ENCODE results near the gene MATN4. TPM values are rescaled to one million over a fixed set of nuclear protein-coding genes. Genes with fewer than 3 reads are reported as not detected.

The MATN4 gene
- total and polyA plus RNA-seq, 2 of the 13 experiments (the other 11 are each of a cell fraction or from before 2014, with no cell fraction given): not detected

DNA sequence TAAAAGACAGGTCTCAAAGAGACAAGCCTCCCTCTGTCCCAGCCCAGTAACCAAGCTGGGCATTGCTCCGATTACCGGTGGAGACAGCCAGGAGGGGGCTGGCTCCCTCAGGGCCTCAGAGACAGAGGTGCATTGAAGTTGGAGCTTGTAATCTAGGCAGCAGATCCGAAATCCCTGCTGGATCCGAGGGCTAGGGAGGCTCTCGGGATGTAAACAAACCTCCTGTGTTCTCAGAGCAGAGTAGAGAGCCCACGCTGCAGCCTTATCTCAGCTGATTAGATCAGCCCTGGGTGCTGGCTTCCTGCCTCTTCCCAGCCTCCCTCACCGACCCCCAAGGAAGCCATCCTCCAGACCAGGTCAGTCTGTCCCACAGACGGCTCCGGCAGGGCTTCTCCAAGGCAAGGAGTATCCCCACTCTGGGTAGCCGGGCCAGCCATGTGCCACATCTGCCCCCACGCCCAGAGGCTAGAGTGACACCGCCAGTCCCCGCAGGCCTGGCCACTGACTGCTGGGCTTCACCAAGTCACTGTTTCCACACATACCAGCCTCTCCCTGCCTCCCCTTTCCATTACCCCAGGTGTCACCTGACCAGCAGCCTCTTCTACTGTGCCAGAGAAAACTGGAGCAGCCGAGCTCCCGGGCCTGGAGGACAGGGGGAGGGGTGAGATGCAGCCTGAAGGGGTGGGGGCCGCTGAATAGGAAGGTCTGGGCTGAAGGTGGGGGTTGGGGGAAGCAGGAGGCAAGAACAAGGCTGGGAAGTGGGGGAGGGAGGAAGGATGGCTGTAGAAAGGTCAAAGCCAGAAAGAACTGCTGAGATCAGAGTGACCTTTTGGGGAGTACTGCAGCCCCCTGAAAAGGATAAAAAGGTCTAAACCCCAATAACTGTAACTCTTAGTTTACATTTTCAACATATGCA, 34.1 kb upstream of the MATN4 start (continued):
- peak; percentile 45; the same call in 1 of the 2 replicates for TF ChIP-seq ZNF776 (CRISPR knock-in tag; IDR thresholded peaks at IDR 0.05)
- TF ChIP-seq NONO (IDR thresholded peaks at IDR 0.05): no peak
- peak; percentile 60 for TF ChIP-seq NONO (CRISPR knock-in tag; conservative IDR thresholded peaks at IDR 0.05)
- peak; percentile 64; the same call in 1 of the 2 replicates for TF ChIP-seq SPEN (CRISPR knock-in tag; IDR thresholded peaks at IDR 0.05; ENCODE audit: low read depth)
- TF ChIP-seq, protein P1, sequence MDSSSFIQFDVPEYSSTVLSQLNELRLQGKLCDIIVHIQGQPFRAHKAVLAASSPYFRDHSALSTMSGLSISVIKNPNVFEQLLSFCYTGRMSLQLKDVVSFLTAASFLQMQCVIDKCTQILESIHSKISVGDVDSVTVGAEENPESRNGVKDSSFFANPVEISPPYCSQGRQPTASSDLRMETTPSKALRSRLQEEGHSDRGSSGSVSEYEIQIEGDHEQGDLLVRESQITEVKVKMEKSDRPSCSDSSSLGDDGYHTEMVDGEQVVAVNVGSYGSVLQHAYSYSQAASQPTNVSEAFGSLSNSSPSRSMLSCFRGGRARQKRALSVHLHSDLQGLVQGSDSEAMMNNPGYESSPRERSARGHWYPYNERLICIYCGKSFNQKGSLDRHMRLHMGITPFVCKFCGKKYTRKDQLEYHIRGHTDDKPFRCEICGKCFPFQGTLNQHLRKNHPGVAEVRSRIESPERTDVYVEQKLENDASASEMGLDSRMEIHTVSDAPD (CRISPR knock-in tag; IDR thresholded peaks at IDR 0.05): peak; percentile 60; the same call in 1 of the 2 replicates
- peak; percentile 55; the same call in 1 of the 2 replicates for TF ChIP-seq ZNF564 (CRISPR knock-in tag; IDR thresholded peaks at IDR 0.05)
- no peak for TF ChIP-seq ISX (CRISPR knock-in tag; conservative IDR thresholded peaks at IDR 0.05)
- peak; percentile 68; the same call in 1 of the 2 replicates for TF ChIP-seq ZNF766 (CRISPR knock-in tag; IDR thresholded peaks at IDR 0.05; ENCODE audit: borderline replicate concordance)
- peak; percentile 64 for TF ChIP-seq BHLHE40 (IDR thresholded peaks at IDR 0.05; ENCODE audit: low read length)
- TF ChIP-seq YEATS4 (CRISPR knock-in tag; IDR thresholded peaks at IDR 0.05; ENCODE audit: borderline replicate concordance): no peak
- TF ChIP-seq ZNF790 (CRISPR knock-in tag; IDR thresholded peaks at IDR 0.05; ENCODE audit: borderline replicate concordance): peak; percentile 24; the same call in 1 of the 2 replicates
- TF ChIP-seq, protein P2, sequence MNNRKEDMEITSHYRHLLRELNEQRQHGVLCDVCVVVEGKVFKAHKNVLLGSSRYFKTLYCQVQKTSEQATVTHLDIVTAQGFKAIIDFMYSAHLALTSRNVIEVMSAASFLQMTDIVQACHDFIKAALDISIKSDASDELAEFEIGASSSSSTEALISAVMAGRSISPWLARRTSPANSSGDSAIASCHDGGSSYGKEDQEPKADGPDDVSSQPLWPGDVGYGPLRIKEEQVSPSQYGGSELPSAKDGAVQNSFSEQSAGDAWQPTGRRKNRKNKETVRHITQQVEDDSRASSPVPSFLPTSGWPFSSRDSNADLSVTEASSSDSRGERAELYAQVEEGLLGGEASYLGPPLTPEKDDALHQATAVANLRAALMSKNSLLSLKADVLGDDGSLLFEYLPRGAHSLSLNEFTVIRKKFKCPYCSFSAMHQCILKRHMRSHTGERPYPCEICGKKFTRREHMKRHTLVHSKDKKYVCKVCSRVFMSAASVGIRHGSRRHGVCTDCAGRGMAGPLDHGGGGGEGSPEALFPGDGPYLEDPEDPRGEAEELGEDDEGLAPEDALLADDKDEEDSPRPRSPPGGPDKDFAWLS (CRISPR knock-in tag; IDR thresholded peaks at IDR 0.05; ENCODE audit: borderline replicate concordance): 0 out of 2 replicates have a peak, but pooled peaks have one; percentile 81
- 0 out of 2 replicates have a peak, but pooled peaks have one; percentile 44 for TF ChIP-seq ZMYM2 (CRISPR knock-in tag; IDR thresholded peaks at IDR 0.05)
- TF ChIP-seq KLF12 (CRISPR knock-in tag; IDR thresholded peaks at IDR 0.05; ENCODE audit: borderline replicate concordance): peak; percentile 84
- TF ChIP-seq ZNF777 (CRISPR knock-in tag; IDR thresholded peaks at IDR 0.05): peak; percentile 52; the same call in 1 of the 2 replicates
- 0 out of 2 replicates have a peak, but pooled peaks have one; percentile 23 for TF ChIP-seq KMT2A (CRISPR knock-in tag; IDR thresholded peaks at IDR 0.05)
- TF ChIP-seq ZBTB38 (CRISPR knock-in tag; IDR thresholded peaks at IDR 0.05): peak; percentile 57; the same call in 1 of the 2 replicates
- peak; percentile 95 for TF ChIP-seq ZNF629 (CRISPR knock-in tag; conservative IDR thresholded peaks at IDR 0.05)
- peak; percentile 38; the same call in 1 of the 2 replicates for TF ChIP-seq ZMYM3 (CRISPR knock-in tag; IDR thresholded peaks at IDR 0.05)
- TF ChIP-seq, protein P3, sequence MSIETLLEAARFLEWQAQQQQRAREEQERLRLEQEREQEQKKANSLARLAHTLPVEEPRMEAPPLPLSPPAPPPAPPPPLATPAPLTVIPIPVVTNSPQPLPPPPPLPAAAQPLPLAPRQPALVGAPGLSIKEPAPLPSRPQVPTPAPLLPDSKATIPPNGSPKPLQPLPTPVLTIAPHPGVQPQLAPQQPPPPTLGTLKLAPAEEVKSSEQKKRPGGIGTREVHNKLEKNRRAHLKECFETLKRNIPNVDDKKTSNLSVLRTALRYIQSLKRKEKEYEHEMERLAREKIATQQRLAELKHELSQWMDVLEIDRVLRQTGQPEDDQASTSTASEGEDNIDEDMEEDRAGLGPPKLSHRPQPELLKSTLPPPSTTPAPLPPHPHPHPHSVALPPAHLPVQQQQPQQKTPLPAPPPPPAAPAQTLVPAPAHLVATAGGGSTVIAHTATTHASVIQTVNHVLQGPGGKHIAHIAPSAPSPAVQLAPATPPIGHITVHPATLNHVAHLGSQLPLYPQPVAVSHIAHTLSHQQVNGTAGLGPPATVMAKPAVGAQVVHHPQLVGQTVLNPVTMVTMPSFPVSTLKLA (IDR thresholded peaks at IDR 0.05): 0 out of 2 replicates have a peak, but pooled peaks have one; percentile 8
- TF ChIP-seq, protein P4, sequence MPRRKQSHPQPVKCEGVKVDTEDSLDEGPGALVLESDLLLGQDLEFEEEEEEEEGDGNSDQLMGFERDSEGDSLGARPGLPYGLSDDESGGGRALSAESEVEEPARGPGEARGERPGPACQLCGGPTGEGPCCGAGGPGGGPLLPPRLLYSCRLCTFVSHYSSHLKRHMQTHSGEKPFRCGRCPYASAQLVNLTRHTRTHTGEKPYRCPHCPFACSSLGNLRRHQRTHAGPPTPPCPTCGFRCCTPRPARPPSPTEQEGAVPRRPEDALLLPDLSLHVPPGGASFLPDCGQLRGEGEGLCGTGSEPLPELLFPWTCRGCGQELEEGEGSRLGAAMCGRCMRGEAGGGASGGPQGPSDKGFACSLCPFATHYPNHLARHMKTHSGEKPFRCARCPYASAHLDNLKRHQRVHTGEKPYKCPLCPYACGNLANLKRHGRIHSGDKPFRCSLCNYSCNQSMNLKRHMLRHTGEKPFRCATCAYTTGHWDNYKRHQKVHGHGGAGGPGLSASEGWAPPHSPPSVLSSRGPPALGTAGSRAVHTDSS (CRISPR knock-in tag; conservative IDR thresholded peaks at IDR 0.05): no peak
- TF ChIP-seq ZNF772 (CRISPR knock-in tag; IDR thresholded peaks at IDR 0.05): peak; percentile 84
- no peak for TF ChIP-seq TRIM24 (CRISPR knock-in tag; IDR thresholded peaks at IDR 0.05)
- peak; percentile 85; the same call in 1 of the 2 replicates for TF ChIP-seq ERF (CRISPR knock-in tag; IDR thresholded peaks at IDR 0.05)
